Epithelial cell of prostate (primary cell): ENCODE results near the gene SLC2A9.

Experiments used
- DNase-seq: peaks from one replicate; pipeline ENCODE4 v3.0.0-alpha.2; 2011; ENCODE audit warnings: low read depth, low spot score
- H3K27ac ChIP-seq: fragments of 450-650 bp; 2 replicates; pipeline ENCODE4 v1.5.1; 2017; ENCODE audit warnings: mild to moderate bottlenecking

The SLC2A9 gene

DNA sequence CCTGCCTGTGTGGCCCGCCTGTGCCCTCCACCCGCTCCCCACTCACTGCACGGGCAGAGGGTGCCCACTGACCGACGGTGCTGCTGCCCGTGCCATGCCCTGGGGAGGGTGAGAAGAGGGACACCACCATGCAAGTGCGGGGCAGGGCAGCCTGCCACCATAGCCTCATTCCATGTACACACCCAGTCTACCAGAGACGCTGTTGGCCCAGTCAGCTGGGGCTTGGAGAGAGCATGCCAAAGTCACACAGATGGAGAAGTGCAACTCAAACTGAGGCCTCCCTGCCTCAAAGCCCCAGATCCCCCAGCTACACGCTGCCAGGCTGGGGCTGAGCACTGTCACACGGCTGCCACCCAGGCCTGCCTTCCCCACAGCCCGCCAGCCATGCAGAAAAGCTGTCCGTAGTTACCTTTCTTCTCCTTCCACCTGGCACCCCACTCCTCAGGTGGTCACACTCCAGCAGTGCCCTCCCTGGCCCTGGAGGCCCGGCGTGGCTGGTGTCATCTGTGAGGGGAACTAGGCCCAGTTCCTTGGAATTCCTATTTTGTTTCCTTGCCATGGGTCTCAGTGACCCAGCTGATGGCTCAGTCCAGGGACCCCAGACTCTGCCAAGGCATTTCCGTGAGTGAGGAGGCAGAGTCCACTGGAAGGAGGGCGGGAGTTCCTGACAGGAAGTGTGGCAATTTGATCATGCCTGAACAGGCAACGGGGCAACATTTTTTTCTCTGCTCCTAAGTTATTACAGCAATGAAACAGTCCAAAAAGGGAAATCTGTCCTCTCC lies at the start of gene SLC2A9:
SLC2A9 (minus strand) TSS at position 627 of the 782 bp plus-strand sequence; CDS start at position 559, 68 bp downstream.
- H3K27ac ChIP-seq: peak within 1 kb of the TSS; percentile 95
- DNase-seq: no peak

DNA sequence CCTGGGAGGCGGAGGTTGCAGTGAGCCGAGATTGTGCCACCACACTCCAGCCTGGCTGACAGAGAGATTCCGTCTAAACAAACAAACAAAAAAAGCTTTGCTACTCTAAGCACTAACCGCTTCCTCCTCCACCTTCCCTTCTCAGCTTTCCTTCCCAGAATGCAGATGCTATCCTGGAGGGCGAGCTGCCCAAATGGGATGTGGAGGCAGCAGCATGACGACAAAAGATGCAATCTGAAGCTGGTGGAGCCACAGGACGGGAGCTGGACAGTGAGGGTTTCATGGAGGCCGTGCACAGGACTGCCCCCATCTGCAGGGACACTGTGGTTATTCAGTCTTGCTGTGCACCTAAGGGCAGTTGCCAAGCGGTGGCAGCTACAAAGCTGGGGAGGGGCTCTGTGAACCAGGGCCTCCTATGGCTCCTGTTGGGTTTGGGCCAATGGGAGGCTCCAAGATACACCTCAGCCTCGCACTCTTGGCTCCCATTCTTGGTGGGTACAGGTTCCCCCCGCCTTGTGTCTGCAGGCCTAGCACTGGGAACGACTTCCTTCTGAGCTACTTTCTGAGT lies 47.9 kb upstream of the SLC2A9 start:
- no peak for DNase-seq
- no peak overlapping the region for H3K27ac ChIP-seq

DNA sequence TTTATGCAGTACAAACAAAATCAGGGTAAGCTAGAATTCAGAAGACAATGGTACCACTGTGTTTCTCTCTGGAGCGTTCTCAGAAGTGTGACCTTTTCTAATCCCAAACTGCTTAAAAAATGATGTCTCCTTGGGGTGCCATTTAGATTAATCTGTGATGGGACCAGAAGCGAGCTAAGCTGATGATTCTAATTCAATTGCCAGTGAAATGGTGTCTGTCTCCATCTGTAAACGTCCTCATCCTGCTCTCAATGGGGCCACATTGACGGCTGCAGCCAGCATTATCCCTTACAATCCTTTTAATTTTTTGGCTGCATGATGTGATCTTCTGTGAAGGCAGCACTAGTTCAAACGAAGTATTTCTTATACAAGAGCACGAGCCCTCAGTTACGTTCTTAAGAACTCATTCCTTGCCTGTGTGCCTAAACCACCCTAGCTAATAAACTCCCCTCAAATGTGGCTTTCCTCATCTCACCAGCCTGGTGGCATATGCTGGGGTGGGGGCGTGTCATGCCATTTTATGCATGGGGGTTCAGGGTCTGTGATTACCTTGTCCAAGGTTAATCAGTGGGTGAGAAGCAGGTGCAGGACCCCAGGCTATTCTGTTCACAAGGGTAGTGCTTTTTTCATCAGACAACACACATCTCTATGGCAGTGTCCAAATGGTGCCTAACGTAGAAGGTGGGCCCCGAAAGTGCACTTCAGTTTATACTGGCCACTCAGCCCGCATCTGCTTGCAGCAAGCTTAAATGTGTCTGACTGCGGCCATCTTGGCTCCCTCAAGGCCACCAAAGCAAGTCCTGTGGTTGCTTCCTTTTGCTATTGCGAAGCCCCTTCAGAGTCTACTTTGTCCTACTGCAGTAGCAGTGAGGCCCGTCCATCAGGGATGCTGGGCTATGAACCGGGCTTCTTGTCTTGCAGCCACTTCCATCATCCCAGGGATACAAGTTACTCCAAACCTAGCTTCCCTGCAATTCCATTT lies 45.7 kb upstream of the SLC2A9 start:
- DNase-seq: no peak
- H3K27ac ChIP-seq: no peak overlapping the region

DNA sequence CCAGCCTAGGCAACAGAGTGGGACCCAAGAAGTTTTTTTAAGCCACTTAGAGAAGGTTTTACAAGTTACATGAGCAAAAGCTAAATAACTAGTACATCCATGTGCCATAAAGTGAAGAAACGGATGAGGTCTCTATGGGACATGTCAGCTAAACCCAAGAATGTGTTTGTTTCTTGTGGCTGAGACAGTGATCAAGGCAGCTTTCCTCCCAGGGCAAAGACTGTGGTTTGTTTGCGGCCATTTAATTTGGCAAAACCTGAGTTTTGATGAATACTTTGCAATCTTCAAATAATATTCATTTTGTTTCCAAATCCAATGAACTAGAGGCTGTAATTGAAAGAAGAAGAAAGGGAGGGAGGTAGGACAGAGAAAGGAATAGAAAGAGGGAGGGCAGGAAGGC lies 44.9 kb upstream of the SLC2A9 start:
- no peak for DNase-seq
- no peak overlapping the region for H3K27ac ChIP-seq

DNA sequence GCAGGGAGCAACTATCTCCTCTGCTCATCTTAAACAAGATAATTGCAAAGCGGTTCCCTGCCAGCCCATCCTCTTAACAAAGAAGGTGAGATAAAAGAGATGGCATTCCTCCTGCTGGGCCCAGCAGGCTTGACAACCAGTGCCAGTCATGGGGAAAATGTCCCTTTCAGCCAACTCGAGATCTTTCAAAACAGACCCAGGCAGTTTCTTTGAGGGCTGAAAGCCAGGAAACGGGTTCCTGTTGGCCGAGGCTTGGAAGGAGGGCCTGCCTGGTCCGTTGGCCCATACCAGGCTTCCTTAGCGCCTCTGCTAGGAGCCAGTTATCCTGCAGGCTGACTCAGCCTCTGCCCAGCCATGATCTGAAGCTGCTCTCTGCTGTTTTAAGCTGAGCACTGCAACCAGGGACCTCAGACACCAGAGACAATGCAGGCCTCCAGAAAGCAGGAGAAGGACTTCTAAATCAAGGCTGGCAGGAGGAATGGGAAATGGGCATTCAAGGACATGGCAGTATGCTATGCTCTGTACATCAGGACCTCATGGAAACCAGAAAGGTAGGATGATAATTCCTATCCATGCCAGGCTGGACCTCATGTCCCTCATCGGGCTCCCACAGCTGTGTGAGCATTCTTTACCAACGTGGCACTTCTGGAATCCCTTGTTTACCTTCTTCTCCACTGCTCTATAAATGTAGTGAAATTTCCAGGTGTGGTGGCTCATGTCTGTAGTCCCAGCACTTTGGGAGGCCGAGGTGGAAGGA lies 42.4 kb upstream of the SLC2A9 start:
- peak; percentile 39 for DNase-seq
- peak overlapping the region; percentile 27 for H3K27ac ChIP-seq

DNA sequence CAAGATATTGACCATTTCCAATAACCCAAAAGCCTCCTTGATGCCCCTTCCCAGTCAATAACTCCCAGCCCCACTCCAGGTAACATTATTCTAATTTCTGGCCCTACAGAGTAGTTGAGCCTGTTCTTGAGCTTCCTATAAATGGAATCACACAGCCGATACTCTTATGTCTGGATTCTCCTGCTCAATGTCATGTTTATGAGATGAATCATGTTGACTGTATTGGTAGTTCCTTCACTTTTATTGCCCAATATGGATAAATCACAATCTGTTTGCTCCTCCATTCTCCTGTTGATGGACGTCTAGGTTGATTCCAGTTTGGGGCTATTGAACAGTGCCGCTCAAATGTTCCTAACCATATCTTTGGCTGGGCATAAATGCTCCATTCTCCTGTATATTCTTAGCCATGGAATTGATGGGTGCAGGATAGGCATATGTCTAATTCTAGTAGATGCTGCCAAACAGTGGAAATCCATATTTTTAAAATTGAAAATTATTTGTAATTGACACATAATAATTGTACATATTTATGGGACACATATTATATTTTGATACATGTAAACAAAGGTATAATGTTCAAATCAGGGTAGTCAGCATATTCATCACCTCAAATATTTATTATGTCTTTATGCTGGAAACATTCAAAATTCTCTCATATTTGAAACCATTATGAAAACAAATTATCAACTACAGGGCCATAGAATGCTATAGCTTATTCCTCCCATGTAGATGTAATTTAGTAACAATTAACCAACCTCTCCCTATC lies 40.5 kb upstream of the SLC2A9 start:
- H3K27ac ChIP-seq: peak overlapping the region; percentile 27
- DNase-seq: peak; percentile 76

DNA sequence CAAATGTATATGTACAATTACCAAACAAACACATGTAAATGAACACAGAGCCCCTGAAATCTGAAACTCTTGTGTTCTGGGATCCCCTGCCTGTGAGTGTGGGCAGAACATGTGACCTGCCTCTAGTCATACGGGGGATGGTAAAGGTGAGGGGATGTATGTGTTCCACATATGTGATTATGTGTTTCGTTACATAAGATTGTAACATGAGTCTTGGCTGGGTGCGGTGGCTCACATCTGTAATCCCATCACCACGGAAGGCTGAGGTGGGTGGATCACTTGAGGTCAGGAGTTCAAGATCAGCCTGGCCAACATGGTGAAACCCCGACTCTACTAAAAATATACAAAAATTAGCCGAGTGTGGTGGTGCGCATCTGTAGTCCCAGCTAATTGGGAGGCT lies 37.1 kb upstream of the SLC2A9 start:
- no peak for DNase-seq
- H3K27ac ChIP-seq: no peak overlapping the region

DNA sequence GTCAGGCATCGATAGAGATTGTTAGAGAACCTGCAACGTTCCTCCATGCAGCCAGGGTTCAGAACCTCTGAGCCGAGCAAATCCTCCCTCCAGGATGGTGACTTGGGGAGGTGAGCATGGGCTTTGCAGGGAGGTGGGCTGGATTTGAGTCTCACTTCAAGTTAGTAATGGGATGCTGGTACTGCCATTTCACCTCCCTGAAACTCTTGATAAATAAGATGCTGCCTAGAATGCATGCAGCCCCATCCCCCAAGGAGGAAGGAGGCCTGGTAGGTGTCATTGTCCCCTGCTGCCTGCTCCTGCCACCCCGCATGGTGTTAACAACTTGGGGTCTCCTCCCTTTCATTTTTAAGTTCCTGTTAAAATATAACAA lies 35.7 kb upstream of the SLC2A9 start:
- DNase-seq: no peak
- no peak overlapping the region for H3K27ac ChIP-seq

DNA sequence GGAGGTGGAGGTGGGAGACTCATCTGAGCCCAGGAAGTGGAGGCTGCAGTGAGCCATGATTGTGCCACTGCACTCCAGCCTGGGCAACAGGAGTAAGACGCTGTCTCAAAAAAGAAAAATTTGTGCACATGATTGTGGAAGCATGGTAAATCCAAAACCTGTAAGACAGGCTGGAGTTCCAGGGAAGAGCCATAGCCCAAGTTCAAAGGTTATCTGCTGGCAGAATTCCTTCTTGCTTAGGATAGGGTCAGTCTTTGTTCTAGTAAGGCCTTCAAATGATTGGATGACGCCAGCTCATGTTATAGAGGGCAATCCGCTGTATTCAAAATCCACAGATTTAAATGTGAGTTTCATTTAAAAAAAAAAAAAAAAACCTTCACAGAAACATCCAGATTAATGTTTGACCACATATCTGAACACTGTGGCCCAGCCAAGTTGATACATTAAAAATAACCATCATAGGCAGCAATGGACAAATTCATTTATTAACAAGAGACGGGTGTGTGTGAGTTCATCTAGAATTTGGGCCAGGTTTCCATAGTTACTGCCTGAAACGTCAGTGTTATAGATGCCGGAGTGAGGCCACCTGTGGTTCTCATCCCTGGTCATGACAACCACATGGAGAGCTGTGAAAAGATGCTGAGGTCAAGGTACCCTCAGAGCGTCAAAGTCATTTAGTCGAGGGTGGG lies 35.2 kb upstream of the SLC2A9 start:
- H3K27ac ChIP-seq: peak overlapping the region; percentile 47
- DNase-seq: no peak

DNA sequence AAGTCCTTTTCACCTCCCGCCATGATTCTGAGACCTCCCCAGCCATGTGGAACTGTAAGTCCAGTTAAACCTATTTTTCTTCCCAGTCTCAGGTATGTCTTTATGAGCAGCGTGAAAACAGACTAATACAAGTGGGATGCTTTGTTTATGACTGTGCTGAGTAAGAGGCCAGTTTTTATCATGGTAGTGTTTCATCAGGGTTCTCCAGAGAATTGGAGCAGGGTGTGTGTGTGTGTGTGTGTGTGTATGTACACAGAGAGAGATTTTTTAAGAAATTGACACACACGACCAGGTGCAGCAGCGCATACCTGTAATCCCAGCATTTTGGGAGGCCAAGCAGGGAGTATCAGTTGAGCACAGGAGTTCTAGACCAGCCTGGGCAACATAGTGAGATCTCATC lies 34.6 kb upstream of the SLC2A9 start:
- DNase-seq: no peak
- peak overlapping the region; percentile 47 for H3K27ac ChIP-seq

DNA sequence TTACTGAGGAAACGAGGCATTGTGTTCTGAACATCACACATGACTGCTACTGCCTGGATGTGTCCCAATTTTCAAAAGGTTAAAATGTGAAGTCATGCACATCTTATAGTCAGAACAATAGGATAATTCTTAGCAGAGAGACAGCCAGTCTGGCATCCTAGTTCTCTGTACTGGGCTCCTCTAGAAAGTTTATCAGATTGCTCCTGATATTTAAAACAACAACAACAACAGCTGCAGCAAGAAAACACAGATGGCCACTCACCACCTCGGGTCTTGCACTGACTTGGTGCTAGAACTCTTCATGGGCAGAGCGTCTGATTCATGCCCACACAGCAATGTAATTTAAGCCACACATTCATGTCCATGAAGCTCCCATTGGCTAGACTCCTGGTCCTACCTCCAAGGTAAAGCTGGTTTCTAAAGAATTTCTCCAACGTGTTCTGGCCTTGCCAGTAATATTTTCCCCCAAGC lies 33.3 kb upstream of the SLC2A9 start:
- H3K27ac ChIP-seq: peak overlapping the region; percentile 47
- DNase-seq: peak; percentile 51

DNA sequence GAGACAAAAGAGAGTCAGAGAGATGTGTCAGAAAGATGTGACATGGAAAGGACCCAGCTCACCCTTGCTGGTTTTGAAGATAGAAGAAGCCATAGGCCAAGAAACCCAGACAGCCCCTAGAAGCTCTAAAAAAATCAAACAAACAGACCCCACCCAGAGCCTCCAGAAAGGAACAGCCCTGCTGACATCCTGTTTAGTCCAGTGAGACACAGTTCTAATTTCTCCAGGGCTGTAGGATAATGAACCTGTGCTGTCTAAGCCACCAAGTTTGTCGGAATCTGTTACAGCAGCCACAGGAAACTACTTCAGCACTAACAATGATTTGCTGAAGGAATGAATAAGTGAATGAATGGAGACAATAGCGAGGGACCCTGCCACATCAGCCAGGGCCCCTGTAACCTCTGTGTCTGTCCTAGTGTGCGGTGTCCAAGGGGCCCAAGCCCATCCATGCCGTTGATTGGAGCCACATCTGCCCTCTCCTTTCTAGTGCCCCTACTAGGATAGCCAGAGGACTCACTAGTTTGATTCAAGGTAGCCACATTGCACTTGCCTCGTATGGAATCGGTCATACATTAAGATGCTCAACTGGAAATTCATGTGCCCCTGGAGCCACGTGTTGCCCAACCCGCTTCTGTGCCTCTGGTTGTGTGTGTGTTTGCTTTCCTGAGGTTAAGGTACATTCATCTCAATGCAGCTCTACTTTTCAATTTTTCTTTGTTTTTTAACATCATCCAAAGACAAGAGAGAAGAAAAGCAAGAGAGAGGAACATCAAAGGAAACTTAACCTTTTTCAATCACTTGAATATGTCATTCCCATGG lies 32.5 kb upstream of the SLC2A9 start:
- H3K27ac ChIP-seq: peak overlapping the region; percentile 47
- DNase-seq: no peak

DNA sequence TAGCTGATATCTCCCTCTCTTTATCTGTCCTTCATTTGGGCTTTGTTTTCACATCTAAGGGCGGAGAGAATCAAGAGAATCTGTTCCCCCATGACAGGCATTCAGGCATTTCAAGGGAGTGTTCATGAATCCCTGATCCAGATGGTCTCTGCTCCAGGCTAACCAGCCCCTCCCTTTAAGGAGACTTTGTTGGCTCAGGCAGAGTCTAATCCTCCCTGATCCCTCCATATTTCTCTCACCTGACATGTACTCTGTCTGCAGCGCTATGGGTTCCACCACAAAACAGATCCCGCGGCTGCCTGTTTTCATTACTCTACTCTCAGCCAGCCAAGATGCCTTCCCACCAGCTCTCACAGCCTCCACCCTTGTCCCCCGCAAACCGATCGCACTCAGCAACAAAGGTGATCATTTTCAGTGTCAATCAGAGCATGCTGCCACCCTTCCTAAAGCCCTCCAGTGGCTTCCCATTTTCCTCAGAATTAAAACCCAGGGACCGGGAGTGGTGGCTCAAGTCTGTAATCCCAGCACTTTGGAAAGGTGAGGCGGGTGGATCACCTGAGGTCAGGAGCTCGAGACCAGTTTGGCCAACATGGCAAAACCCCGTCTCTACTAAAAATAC lies 30.3 kb upstream of the SLC2A9 start:
- peak overlapping the region; percentile 60 for H3K27ac ChIP-seq

DNA sequence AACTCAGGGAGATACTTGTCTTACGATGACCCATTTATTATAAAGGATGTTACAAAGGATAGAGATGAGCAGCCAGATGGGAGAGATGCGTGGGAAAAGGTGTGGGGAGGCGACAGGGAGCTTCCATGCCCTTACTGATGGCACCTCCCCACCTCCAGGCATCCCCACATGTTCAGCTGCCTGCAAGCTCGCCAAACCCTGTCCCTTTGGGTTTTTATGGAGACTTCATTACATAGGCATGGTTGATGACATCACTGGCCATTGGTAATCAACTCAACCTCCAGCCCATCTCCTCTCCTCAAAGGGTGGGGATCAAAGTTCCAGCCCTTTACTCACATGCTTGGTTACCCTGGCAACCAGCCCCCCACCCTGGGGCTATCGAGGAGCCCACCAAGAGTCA lies 29.4 kb upstream of the SLC2A9 start:
- H3K27ac ChIP-seq: peak overlapping the region; percentile 60
- DNase-seq: no peak

More for the DNA sequence above, 30.3 kb upstream of the SLC2A9 start:
- no peak for DNase-seq

DNA sequence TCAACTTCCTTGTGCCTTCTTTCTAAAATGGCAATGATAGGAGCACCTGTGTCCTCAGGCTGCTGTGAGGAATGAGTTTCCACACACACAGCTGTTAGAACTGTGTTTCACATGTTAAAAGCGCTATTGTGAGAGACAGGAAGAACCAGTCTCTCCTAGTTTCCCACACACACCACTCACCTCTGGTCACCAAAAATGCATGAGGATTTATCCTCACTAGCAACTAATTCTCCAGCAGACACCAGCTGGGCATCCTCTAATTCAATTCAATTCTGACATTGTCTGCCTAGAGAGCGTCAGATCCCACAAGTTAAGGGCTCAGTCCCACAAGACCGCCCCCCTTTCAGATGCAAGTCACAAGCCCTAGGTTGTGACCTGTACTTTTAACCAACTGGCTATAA lies 29.0 kb upstream of the SLC2A9 start:
- peak overlapping the region; percentile 60 for H3K27ac ChIP-seq
- DNase-seq: peak; percentile 50

DNA sequence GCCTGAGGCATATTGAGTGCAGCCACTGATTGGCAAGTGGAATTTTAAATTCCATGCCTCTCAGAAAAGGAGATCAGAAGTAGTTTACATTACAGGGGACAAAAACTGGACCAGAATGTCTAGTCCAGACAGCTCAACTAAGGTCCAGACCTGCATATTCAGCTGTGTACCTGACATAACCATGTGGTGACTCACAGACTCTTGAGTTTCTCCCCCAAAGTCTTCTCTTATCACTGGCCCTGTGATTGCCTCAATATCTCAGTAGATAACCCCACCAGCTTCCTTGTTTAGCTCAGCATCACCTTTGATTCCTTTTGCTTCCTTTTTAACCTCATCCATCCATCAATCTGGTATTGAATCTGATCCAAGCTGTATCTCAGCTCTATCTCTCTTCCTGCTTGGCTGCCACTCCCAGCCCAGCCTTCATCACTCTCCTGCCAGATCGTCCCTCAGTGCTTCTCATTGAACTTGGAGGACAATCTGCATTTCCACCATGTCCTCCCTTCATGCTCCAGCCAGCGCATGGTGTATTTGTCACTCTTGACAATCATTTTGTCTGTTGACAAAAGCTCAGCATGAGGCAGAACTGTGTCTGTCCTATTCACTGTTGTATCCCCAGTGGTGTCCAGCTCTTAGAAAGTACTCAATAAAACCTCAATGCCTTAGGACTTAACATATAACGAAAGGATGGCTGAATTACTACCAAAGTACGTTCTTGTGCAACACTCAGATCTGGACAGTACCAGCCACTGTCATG lies 27.8 kb upstream of the SLC2A9 start:
- no peak for DNase-seq
- H3K27ac ChIP-seq: peak overlapping the region; percentile 60

DNA sequence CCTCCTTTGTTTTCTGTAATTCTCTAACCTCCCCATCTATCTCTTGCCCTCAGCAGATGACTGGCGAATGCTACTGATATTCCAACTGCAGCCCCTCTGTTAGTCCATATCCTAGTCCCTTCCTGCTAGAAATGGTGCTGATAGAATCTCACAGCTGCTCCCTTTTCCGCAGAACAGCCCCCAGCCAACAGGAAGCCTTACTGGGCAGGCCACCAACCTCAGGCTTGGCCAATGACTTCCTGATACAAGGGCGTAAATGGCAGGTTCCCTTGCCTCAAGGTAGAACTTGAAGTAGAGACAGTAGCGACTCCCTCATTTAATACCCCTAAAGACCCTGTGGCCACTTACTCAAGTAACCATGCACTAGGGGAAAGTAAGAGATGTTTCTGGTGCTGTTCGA lies 26.7 kb upstream of the SLC2A9 start:
- no peak for DNase-seq
- H3K27ac ChIP-seq: no peak overlapping the region
